Fibroblast of lung (primary cell): ENCODE data around the gene GPR137. TPM values are rescaled to one million over a fixed set of nuclear protein-coding genes. Genes with fewer than 3 reads are reported as not detected.

ENCODE experiments used
- DNase-seq, 2 donors: peaks; one replicate each; pipeline versions ENCODE4 v3.0.0 to v3.0.0-alpha.2; 2010; ENCODE audit warnings: low read depth in 2 of 2
- H2AFZ ChIP-seq: 2 replicates; pipeline ENCODE4 v1.5.1; 2012; ENCODE audit warnings: low read length, control low read depth, inconsistent platforms
- H3K27ac ChIP-seq: 2 replicates; pipeline ENCODE4 v1.5.1; 2011; ENCODE audit warnings: low read length, control low read depth; ENCODE audit not compliant: insufficient read depth
- H3K27me3 ChIP-seq: 2 replicates; pipeline ENCODE4 v1.5.1; 2011; ENCODE audit warnings: mild to moderate bottlenecking, low read length; ENCODE audit not compliant: control insufficient read depth, insufficient read depth
- H3K36me3 ChIP-seq: 2 replicates; pipeline ENCODE4 v1.5.1; 2011; ENCODE audit warnings: low read length; ENCODE audit not compliant: control insufficient read depth, insufficient read depth
- H3K4me1 ChIP-seq: 2 replicates; pipeline ENCODE4 v1.5.1; 2011; ENCODE audit warnings: low read length; ENCODE audit not compliant: control insufficient read depth, insufficient read depth; ENCODE audit errors: extremely low read depth
- H3K4me2 ChIP-seq: 2 replicates; pipeline ENCODE4 v1.5.1; 2011; ENCODE audit warnings: low read length, control low read depth; ENCODE audit not compliant: insufficient read depth; ENCODE audit errors: extremely low read depth
- H3K4me3 ChIP-seq, 4 experiments: fragments of 200-600 bp in 1 of 4; sonication (generic) in 1 of 4; replicated peaks in 1 of 4; 2 replicates each; pipeline ENCODE4 v1.5.1; 2011 to 2016; ENCODE audit warnings: low read length in 4 of 4, low read depth in 3 of 4, mild to moderate bottlenecking in 3 of 4, control low read depth in 2 of 4, inconsistent platforms in 1 of 4, mixed read lengths in 1 of 4; ENCODE audit not compliant: insufficient read depth in 1 of 4; ENCODE audit errors: control extremely low read depth in 1 of 4
- H3K79me2 ChIP-seq: 2 replicates; pipeline ENCODE4 v1.5.1; 2012; ENCODE audit warnings: mild to moderate bottlenecking, low read length, inconsistent platforms; ENCODE audit not compliant: control insufficient read depth, insufficient read depth
- H3K9ac ChIP-seq: 2 replicates; pipeline ENCODE4 v1.5.1; 2011; ENCODE audit warnings: mild to moderate bottlenecking, low read length, control low read depth; ENCODE audit not compliant: insufficient read depth
- H3K9me3 ChIP-seq: 2 replicates; pipeline ENCODE4 v1.5.1; 2012; ENCODE audit warnings: low read depth, low read length; ENCODE audit not compliant: control insufficient read depth, insufficient read depth
- H4K20me1 ChIP-seq: 2 replicates; pipeline ENCODE4 v1.5.1; 2011; ENCODE audit warnings: low read length; ENCODE audit not compliant: control insufficient read depth, insufficient read depth; ENCODE audit errors: extremely low read depth
- EZH2 ChIP-seq: IDR thresholded peaks from 2 replicates; pipeline ENCODE4 v1.5.1; 2012; ENCODE audit warnings: low read length, control low read depth, mild to moderate bottlenecking; ENCODE audit errors: missing control alignments
- polyA plus RNA-seq, 2 donors: library from polyadenylated mRNA; depleted of rRNA in 1 of 2; stranded (reverse) in 1 of 2; unstranded in 1 of 2; fragments of >200 nt; gene quantifications; 2 replicates each; pipeline ENCODE4 v1.2.1, GENCODE V29; 2011 to 2012; ENCODE audit warnings: missing spikeins in 1 of 2
- total RNA-seq: library from RNA; depleted of rRNA; stranded (reverse); fragments of >200 nt; gene quantifications from 2 replicates; pipeline ENCODE4 v1.2.1, GENCODE V29; 2014
- TF ChIP-seq, protein P1 (sequence below), 2 donors: IDR thresholded peaks in 1 of 2; conservative IDR thresholded peaks in 1 of 2; 1 replicate in 1 of 2; 2 replicates in 1 of 2; pipeline ENCODE4 v1.5.1; 2011 to 2012; ENCODE audit warnings: low read length in 2 of 2, control low read depth in 1 of 2, inconsistent platforms in 1 of 2, low read depth in 1 of 2, mild to moderate bottlenecking in 1 of 2

The GPR137 gene
- total and polyA plus RNA-seq, 2 donors (not counting 1 experiment from before 2014, with no cell fraction given), result 10.7 to 10.9 TPM

DNA sequence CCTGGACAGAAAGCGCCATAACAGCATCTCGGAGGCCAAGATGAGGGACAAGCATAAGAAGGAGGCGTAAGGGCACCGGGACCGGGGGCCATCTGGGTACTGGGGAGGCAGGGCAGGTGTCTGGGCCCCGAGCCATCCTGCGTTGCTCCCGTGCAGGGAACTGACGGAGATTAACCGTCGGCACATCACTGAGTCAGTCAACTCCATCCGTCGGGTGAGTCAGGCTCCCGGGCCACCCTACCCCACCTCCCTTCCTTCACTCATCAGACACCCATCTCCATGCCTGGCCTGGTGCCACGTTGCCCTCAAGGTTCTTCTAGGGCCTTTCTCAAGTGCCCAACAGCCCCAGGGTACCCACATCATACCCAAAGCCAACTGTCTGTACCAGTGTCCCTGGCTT lies 19.3 kb upstream of the GPR137 start:
- Histone ChIP-seq H3K4me3 (no peak overlapping the region), H4K20me1 (no peaks in the 10 kb centered on the region), H3K36me3 (peaks cover 34% of the 10 kb centered on the region), H3K4me1 (peaks cover 19% of the 10 kb centered on the region), H3K27me3 (no peaks in the 10 kb centered on the region), H3K27ac (no peak overlapping the region), H3K79me2 (no peaks in the 10 kb centered on the region), H2AFZ (no peak overlapping the region), H3K9ac (no peak overlapping the region), H3K4me2 (no peak overlapping the region), H3K9me3 (no peaks in the 10 kb centered on the region)
- peak in 1 of 2 donors; percentile 23 for DNase-seq
- TF ChIP-seq EZH2, result no peak
- TF ChIP-seq, protein P1, sequence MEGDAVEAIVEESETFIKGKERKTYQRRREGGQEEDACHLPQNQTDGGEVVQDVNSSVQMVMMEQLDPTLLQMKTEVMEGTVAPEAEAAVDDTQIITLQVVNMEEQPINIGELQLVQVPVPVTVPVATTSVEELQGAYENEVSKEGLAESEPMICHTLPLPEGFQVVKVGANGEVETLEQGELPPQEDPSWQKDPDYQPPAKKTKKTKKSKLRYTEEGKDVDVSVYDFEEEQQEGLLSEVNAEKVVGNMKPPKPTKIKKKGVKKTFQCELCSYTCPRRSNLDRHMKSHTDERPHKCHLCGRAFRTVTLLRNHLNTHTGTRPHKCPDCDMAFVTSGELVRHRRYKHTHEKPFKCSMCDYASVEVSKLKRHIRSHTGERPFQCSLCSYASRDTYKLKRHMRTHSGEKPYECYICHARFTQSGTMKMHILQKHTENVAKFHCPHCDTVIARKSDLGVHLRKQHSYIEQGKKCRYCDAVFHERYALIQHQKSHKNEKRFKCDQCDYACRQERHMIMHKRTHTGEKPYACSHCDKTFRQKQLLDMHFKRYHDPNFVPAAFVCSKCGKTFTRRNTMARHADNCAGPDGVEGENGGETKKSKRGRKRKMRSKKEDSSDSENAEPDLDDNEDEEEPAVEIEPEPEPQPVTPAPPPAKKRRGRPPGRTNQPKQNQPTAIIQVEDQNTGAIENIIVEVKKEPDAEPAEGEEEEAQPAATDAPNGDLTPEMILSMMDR (conservative IDR thresholded peaks at IDR 0.05 in 1 of 2, IDR thresholded peaks at IDR 0.05 in 1 of 2; ENCODE audit: low read depth in 1 of 2, low read length in 2 of 2), result no peak

DNA sequence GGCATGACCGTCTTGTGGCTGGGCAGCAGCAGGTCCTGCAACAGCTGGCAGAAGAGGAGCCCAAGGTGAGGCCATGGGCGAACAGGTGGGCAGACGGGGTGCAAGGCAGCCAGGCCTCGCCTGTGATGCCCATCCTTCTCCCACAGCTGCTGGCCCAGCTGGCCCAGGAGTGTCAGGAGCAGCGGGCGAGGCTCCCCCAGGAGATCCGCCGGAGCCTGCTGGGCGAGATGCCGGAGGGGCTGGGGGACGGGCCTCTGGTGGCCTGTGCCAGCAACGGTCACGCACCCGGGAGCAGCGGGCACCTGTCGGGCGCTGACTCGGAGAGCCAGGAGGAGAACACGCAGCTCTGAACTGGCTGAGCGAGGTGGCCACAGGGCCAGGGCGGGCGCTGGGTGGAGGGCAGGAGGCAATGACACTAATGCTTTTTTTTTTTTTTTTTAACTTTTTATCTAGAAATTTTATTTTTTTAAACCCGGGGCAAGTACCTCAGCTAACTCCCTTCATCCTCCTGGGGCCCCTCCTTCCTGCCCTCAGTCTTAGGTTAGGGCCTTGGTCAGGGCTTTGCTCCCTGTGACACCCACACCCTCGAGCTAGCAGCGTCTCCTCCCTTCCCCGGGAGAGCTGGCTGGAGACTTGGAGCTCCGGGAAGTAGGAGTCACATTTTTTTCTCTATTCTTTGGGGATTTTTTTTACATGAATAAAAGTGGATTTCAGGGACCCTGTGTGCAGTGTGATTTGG lies 18.3 kb upstream of the GPR137 start:
- peaks cover 24% of the 10 kb centered on the region for H3K4me1 ChIP-seq

More for the DNA sequence above, 18.3 kb upstream of the GPR137 start:
- no peak for DNase-seq
- Histone ChIP-seq H2AFZ (no peak overlapping the region), H3K27me3 (no peaks in the 10 kb centered on the region), H3K36me3 (peaks cover 28% of the 10 kb centered on the region), H3K9ac (no peak overlapping the region), H4K20me1 (no peaks in the 10 kb centered on the region), H3K27ac (no peak overlapping the region), H3K79me2 (peaks cover under 1% of the 10 kb centered on the region), H3K9me3 (no peaks in the 10 kb centered on the region), H3K4me3 (no peak overlapping the region), H3K4me2 (no peak overlapping the region)
- TF ChIP-seq, protein P1 (conservative IDR thresholded peaks at IDR 0.05 in 1 of 2, IDR thresholded peaks at IDR 0.05 in 1 of 2; ENCODE audit: low read depth in 1 of 2, low read length in 2 of 2), result no peak
- no peak for TF ChIP-seq EZH2
